Adrenal gland (tissue), 12 donors: ENCODE data around the gene TAC4. TPM values are rescaled to one million over a fixed set of nuclear protein-coding genes. Genes with fewer than 3 reads are reported as not detected.

ENCODE experiments used
- DNase-seq, 7 donors: peaks; one replicate each; pipeline ENCODE4 v3.0.0-alpha.2; 2019 to 2020
- H3K27ac ChIP-seq, 5 donors: fragments of 200-600 bp; sonication (generic) in 4 of 5; 1 replicate in 3 of 5; 2 replicates in 2 of 5; pipeline versions ENCODE4 v1.5.1 to v1.8.0; 2016 to 2020; ENCODE audit warnings: mild to moderate bottlenecking in 1 of 5
- H3K27me3 ChIP-seq: fragments of 200-600 bp; 2 replicates; pipeline ENCODE4 v1.8.0; 2021
- H3K36me3 ChIP-seq, 2 donors: fragments of 200-600 bp; replicated peaks in 1 of 2; 1 replicate in 1 of 2; 2 replicates in 1 of 2; pipeline versions ENCODE4 v1.5.1 to v1.8.0; 2018 to 2022
- H3K4me1 ChIP-seq, 2 donors: fragments of 200-600 bp; replicated peaks in 1 of 2; 1 replicate in 1 of 2; 2 replicates in 1 of 2; pipeline versions ENCODE4 v1.5.1 to v1.8.0; 2018 to 2021
- H3K4me3 ChIP-seq, 4 donors: fragments of 200-600 bp; sonication (generic) in 3 of 4; one replicate each; pipeline ENCODE4 v1.5.1; 2016 to 2018
- H3K9me3 ChIP-seq, 3 donors: fragments of 200-600 bp; sonication (generic) in 1 of 3; replicated peaks in 1 of 3; 1 replicate in 2 of 3; 2 replicates in 1 of 3; pipeline versions ENCODE4 v1.5.1 to v1.8.0; 2016 to 2021
- POLR2A ChIP-seq, 2 donors: fragments of 450-650 bp; IDR thresholded peaks; one replicate each; pipeline ENCODE4 v1.6.1; 2017; ENCODE audit warnings: antibody characterized with exemption in 2 of 2, mild to moderate bottlenecking in 2 of 2, moderate library complexity in 1 of 2
- WGBS, 4 donors: extraction: QIAGEN DNeasy Blood & Tissue Kit in 2 of 4; methylation state at CpG; one replicate each; pipeline versions ENCODE4 v1.1.5 to v1.1.7; 2013 to 2017; 5-methylcytosine and 5-hydroxymethylcytosine counted together
- intact Hi-C, 2 donors: fragments of 100-400 bp; cut with DNase I; formaldehyde crosslinking; loops; one replicate each; pipeline versions ENCODE4 v1.14.1 to v1.15.0; 2022 to 2023
- polyA plus RNA-seq, 3 donors: library from polyadenylated mRNA; stranded (reverse); fragments of 200-250 nt in 2 of 3; fragments of 350-450 nt in 1 of 3; fragmentation: Illumina TruSeq in 1 of 3; extraction: RNeasy Lipid Tissue Mini Kit (QIAGEN cat#74804) in 1 of 3; gene quantifications; one replicate each; pipeline ENCODE4 v1.2.3, GENCODE V29; 2013 to 2014
- total RNA-seq, 9 donors: library from RNA; depleted of rRNA in 4 of 9; stranded (reverse); fragments of >200 nt in 4 of 9; fragments of 120-200 nt in 1 of 9; fragmentation: NEBNext Ultra II Directional in 1 of 9; extraction: Animal tissue kit (Norgen Biotek cat#: 25700) in 1 of 9; gene quantifications; one replicate each; pipeline versions ENCODE4 v1.1.0 to v1.2.4, GENCODE V29; 2013 to 2023
- TF ChIP-seq, protein P1 (sequence below), 6 experiments: fragments of 450-650 bp in 4 of 6; fragments of 200-600 bp in 2 of 6; sonication (generic) in 1 of 6; IDR thresholded peaks; 1 replicate in 5 of 6; 2 replicates in 1 of 6; pipeline versions ENCODE4 v1.5.1 to v1.8.0; 2016 to 2021; ENCODE audit warnings: antibody characterized with exemption in 6 of 6, mild to moderate bottlenecking in 2 of 6, moderate library complexity in 1 of 6
- donor health status: healthy with polysubstance abuse.
- donor health status: Bipolar disorder and iron deficiency.
- donor health status: DM: yes; HTN: yes; CAD: no.
- donor health status: DM: no; HTN: no; CAD: no.
- donor health status: DM: no; HTN: no; CAD: no.
- donor health status: DM: yes; HTN: yes; CAD: no.

The TAC4 gene
- total and polyA plus RNA-seq, 12 donors, result 0.40 to 0.90 TPM; not detected in 10

GRCh38 chr17:49890077-49890821 lies 42.4 kb upstream of the TAC4 start:
- Histone ChIP-seq H3K9me3 (no peaks in the 10 kb centered on the region), H3K27me3 (peaks cover 14% of the 10 kb centered on the region), H3K4me3 (no peak overlapping the region), H3K36me3 (no peaks in the 10 kb centered on the region), H3K4me1 (no peaks in the 10 kb centered on the region), H3K27ac (no peak overlapping the region)
- intact Hi-C loops, result no loop called here
- no peak for DNase-seq
- 31 to 53% (median 44%) methylated on average over 6 to 33 of the region's 33 CpGs for WGBS, 4 donors
- TF ChIP-seq, protein P1, sequence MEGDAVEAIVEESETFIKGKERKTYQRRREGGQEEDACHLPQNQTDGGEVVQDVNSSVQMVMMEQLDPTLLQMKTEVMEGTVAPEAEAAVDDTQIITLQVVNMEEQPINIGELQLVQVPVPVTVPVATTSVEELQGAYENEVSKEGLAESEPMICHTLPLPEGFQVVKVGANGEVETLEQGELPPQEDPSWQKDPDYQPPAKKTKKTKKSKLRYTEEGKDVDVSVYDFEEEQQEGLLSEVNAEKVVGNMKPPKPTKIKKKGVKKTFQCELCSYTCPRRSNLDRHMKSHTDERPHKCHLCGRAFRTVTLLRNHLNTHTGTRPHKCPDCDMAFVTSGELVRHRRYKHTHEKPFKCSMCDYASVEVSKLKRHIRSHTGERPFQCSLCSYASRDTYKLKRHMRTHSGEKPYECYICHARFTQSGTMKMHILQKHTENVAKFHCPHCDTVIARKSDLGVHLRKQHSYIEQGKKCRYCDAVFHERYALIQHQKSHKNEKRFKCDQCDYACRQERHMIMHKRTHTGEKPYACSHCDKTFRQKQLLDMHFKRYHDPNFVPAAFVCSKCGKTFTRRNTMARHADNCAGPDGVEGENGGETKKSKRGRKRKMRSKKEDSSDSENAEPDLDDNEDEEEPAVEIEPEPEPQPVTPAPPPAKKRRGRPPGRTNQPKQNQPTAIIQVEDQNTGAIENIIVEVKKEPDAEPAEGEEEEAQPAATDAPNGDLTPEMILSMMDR (IDR thresholded peaks at IDR 0.05), result no peak
- TF ChIP-seq POLR2A (IDR thresholded peaks at IDR 0.05), result no peak

DNA sequence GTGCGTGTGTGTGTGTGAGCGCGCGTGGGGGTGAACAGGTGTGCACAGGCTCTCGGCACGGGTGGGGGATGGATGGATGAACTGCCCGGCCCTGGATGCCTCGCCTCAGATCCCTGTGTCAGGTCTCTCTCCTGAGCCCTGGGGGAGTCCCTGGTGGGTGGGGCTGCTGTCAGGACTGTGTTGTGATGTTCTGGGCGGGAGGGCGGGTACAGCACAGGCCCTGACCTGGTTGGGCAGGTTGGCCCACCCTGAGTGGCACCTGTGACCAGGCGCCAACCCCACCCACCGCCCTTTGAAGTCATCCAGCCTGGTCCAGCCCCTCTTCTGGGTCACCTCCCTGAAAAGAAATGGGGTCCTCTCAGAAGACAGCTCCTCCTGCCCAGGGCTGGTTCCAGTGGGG lies 41.6 kb upstream of the TAC4 start:
- no peak for TF ChIP-seq POLR2A (IDR thresholded peaks at IDR 0.05)
- TF ChIP-seq, protein P1 (IDR thresholded peaks at IDR 0.05), result no peak

DNA sequence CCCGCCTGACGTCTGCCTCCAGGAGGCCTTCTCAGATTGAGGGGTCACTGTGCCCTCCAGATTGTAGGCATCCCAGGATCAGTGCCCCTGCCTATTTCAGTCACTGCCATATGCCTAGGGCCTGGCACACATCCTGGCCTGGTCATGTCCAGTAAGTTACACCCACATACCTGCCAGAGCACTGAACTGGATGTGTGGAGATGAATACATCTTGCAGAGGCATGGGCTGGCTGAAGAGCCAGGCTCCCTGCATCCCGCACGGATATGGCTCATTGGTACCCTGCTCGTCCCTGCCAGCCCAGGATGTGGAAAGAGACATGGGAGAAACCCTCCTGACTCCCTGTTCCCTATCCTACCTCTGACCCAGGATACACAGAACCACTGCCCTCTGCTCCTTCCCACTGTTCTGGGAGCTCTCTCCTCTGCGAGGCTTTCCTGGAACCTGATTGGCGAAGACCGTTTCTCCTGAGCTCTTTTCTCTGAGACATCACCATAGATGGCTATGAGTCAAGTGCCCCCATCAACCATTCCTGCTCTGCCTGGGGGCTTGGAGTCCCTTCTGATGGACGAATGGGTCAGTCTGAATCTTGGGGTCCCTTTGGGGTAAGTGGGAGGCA lies 40.0 kb upstream of the TAC4 start:
- no peak for DNase-seq
- Histone ChIP-seq H3K36me3 (no peaks in the 10 kb centered on the region), H3K9me3 (no peaks in the 10 kb centered on the region), H3K27me3 (peaks cover 19% of the 10 kb centered on the region), H3K4me3 (no peak overlapping the region), H3K4me1 (no peaks in the 10 kb centered on the region), H3K27ac (no peak overlapping the region)
- TF ChIP-seq, protein P1 (IDR thresholded peaks at IDR 0.05), result no peak
- TF ChIP-seq POLR2A (IDR thresholded peaks at IDR 0.05), result no peak
- WGBS, 4 donors, result 84 to 88% (median 86%) methylated on average over 6 to 9 of the region's 9 CpGs
- intact Hi-C loops, result no loop called here

More for the DNA sequence above, 41.6 kb upstream of the TAC4 start:
- Histone ChIP-seq H3K4me3 (no peak overlapping the region), H3K4me1 (no peaks in the 10 kb centered on the region), H3K27ac (no peak overlapping the region), H3K36me3 (no peaks in the 10 kb centered on the region), H3K9me3 (no peaks in the 10 kb centered on the region), H3K27me3 (peaks cover 14% of the 10 kb centered on the region)
- no peak for DNase-seq
- intact Hi-C loops, result no loop called here
- 82 to 93% (median 87%) methylated on average over 7 to 12 of the region's 12 CpGs for WGBS, 4 donors

- Histone ChIP-seq H3K27me3 (peaks cover 19% of the 10 kb centered on the region), H3K9me3 (no peaks in the 10 kb centered on the region), H3K4me3 (no peak overlapping the region), H3K4me1 (no peaks in the 10 kb centered on the region), H3K27ac (no peak overlapping the region), H3K36me3 (no peaks in the 10 kb centered on the region)
- peak in 1 of 7 donors; percentile 16 for DNase-seq
- intact Hi-C loops, result no loop called here
- no peak for TF ChIP-seq POLR2A (IDR thresholded peaks at IDR 0.05)
- TF ChIP-seq, protein P1 (IDR thresholded peaks at IDR 0.05), result no peak
- 45 to 82% (median 61%) methylated on average over 3 to 7 of the region's 7 CpGs for WGBS, 4 donors
Observed at GRCh38 chr17:49887086-49887743, 39.3 kb upstream of the TAC4 start.
